Neural progenitor cell (in vitro differentiated cells): ENCODE data around the gene STAT3.

Experiments used
- EZH2 ChIP-seq: fragments of 200-600 bp; sonication (generic); IDR thresholded peaks from 2 replicates; pipeline ENCODE4 v1.6.1; 2017; ENCODE audit warnings: antibody characterized with exemption, mild to moderate bottlenecking, moderate library complexity
- TF ChIP-seq, protein P1 (sequence below): fragments of 200-600 bp; sonication (generic); IDR thresholded peaks from 2 replicates; pipeline ENCODE4 v1.5.1; 2017; ENCODE audit warnings: antibody characterized with exemption, mild to moderate bottlenecking

DNA sequence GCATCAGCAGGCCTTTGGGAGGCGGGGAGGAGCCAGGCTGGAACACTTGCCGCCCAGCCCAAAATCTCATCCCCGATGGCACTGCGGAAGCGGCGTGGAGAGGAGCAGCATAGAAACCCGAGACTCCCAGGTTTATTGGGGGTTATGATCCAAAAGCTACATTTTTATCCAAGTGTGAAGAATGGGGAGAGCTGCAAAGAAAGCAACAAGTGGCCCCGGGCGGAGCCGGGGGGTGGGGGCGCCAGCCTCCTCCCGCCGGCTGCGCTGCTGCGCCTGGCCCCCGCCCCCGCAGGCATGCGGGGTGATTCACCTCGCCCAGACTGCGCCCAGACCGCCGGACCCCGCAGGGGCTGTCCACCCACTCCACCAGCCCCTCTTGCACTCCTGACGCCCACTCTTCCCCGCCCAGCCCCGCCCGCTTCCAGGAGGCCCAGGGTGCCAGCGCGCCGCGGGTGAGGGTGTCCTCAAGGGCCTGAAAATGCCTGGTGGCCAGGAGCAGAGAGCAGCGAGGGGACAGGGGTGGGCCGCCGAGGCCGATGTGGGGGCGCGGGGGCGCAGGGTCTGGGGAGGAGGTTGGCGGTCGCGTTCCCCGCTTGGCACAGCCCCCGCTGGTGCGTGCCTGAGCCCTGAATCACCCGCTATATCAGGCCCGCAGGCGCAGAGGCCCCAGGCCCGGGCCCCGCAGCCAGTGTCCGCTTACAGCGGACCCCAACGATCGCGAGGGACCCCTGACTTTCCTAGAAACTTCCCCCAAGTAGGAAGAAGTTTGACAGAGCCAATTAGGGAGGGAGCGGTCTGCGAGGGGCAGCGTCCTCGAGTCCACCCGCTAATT, 33.5 kb upstream of the STAT3 start:
- TF ChIP-seq, protein P1, sequence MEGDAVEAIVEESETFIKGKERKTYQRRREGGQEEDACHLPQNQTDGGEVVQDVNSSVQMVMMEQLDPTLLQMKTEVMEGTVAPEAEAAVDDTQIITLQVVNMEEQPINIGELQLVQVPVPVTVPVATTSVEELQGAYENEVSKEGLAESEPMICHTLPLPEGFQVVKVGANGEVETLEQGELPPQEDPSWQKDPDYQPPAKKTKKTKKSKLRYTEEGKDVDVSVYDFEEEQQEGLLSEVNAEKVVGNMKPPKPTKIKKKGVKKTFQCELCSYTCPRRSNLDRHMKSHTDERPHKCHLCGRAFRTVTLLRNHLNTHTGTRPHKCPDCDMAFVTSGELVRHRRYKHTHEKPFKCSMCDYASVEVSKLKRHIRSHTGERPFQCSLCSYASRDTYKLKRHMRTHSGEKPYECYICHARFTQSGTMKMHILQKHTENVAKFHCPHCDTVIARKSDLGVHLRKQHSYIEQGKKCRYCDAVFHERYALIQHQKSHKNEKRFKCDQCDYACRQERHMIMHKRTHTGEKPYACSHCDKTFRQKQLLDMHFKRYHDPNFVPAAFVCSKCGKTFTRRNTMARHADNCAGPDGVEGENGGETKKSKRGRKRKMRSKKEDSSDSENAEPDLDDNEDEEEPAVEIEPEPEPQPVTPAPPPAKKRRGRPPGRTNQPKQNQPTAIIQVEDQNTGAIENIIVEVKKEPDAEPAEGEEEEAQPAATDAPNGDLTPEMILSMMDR, result no peak
- TF ChIP-seq EZH2, result peak; percentile 63
